ENCODE data around the gene ITPRIP.

ITPRIP gene

DNA sequence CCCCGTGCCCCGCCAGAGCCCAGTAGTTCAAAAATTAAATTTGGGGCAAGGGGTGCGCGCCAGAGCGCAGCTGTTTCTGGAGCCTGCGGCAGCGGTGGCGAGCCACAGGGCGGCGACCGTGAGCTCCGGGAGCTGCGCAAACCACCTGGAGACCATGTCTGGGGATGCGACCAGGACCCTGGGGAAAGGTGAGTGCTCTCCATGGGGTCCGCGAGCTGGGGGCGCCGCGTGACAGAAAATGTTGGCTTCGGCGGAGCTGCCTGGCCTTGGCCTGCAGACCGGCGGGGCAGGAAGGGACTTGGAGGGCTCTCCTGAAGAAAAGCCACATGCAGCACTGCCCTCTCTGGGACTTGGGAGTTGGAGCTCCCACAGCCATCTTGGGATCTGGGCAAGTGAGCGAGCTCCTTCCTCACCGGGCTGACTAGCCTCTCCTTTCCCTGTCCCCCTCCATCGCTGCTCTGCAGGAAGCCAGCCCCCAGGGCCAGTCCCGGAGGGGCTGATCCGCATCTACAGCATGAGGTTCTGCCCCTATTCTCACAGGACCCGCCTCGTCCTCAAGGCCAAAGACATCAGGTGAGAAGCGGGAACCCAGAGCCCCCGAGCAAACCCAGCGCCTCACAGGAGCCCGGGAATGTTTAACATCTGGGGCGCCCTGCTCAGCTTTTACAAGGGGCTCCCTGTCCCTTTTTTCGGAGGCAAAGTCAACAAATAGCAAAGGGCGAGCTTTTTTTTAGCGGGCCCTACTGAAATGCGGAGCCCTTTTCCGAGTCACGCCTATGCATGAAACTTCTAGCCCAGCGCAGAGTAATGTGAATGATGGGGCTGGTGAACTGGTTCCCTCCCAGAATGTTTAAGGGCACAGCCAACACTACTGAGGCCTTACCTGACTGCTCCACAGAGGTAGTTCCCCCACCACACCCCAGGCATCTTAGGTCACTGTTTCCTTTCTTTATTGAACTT lies 63.2 kb downstream of the ITPRIP start:
- peak; percentile 73 to 81 for ATAC-seq

DNA sequence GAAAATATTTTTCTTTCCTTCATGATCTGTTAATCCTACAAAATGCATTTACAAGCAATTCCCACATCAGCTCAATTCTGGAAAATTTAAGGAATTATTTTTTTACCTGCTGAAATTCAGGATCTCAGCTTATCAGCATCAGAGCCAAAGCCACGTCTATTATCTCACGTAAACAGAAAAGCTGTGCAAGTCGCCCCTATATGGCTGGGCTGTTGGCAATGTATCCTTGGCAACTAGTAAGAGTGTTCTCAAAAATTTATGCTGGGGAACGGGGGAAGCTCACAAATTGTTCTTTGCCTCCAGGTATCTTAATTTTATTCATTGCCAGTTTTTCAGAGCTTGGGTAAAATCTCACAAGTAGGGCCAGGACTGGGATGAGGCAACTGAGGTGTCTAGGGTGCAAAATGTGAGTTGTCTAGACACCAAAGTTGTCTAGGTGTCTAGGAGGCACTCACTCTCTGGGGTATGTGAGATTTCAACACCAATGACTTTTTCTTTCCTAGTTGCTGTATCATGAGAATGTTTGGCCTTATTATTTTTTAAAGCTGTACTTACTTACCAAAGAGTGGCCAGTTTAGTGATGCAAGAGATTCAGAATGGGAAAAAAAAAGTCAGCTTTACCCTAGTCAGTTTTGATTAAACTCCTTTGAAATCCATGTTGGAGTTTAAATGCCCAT lies 64.2 kb downstream of the ITPRIP start:
- no peak for ATAC-seq

DNA sequence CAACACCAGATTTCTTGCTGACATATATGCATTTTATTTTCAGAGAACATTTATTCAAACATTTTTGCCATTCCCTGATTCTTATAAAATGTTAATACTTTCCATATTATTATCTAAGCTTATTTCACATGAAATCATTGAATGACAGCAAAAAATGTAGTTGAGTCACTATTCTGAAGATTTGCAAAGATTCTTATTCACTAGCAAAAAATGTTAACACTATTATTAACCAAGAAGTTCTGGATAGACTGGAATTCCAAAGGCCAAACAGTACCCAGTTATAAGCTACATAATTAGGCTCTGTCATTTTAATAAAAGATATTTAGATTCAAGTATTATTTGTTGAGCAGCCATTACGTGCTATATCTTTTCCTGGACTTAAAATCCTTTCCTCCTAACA lies 65.0 kb downstream of the ITPRIP start:
- no peak for ATAC-seq

DNA sequence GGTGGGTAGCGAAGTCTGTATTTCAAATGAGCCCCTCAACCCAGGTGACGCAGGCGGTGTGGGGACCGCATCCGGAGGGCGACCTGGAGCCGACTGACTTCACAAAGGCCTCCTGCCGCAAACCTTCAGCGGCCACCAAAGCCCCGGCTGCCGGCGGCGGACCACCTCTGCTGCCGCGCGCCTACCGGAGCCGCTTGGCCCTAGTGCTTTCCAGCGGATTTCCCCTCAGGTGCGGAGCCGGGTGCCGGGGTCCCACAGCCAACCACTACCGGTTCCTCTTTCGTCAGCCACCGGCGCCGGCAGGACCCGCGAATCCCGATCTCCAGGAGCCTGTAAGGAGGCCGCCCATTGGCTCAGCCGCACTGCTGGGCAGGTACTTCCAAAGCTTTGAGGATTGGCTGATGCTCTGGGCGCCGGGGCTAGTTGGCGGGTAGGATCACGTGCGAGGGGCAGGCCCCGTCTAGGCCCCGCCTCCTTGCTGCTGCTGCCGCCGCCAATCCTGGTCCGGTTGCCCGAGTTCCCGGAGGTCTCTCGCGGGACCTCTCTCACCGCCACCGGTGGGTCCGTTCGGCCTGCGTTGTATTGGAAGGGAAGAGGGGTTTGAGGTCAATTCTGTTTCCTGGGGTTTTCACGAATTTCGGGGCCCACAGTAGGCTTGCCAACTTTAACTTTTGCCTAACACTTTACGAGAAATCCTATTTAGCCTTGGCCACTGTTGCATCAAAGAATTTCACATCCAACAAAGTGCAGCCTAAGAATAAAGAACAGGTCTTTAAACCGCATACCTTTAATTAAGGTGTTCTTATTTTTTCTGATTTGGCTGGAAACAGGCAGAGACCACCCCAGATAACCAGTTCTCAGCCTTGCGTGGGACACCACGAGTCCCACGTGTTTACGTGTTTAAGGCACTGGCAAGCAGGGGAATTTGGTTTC lies 69.3 kb downstream of the ITPRIP start, which contains the start of gene GSTO2:
Gene GSTO2, plus strand, starts transcription at position 472 of the 933 bp plus-strand sequence. CDS start 5,732 bp downstream, outside the sequence.
- peak; percentile 87 to 93 for ATAC-seq

DNA sequence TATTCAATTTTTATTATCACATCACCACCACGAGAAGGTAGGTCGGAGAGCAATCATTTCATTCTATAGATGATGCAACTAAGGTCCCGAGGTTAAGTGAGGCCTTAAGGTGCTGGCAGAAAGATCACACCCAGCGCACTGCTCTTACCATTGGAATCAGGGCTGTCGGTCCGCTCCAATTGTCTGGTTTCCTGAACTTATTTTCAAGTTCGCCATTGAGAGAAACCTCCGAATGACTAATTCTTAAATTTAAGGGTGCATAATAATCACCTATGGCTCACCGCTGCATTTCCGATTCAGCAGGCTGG lies 69.9 kb downstream of the ITPRIP start:
- ATAC-seq: no peak

DNA sequence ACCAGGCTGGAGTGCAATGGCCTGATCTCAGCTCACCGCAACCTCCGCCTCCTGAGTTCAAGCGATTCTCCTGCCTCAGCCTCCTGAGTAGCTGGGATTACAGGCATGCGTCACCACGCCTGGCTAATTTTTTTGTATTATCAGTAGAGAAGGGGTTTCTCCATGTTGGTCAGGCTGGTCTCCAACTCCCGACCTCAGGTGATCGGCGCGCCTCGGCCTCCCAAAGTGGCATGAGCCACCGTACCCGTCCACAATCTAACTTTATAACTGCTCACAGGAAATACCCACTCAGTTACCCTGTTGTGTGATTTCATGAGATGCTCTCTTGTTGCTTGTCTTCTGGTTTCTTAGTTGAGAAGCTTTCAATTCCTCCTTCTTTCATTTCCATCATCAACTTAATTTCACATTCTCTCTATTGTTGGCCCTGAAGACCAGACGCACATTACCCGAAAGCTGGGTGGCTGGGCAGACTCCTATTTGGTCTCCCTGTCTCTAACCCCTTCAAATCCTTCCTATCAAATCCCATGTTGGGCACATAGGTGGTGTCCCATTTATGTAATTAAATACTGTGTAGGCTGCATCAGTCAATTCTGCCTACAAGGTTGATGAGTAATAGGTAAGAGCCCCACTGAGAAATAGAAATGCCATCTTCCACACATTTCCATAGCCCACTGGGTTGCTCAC lies 70.4 kb downstream of the ITPRIP start:
- peak; percentile 35 to 47 for ATAC-seq

DNA sequence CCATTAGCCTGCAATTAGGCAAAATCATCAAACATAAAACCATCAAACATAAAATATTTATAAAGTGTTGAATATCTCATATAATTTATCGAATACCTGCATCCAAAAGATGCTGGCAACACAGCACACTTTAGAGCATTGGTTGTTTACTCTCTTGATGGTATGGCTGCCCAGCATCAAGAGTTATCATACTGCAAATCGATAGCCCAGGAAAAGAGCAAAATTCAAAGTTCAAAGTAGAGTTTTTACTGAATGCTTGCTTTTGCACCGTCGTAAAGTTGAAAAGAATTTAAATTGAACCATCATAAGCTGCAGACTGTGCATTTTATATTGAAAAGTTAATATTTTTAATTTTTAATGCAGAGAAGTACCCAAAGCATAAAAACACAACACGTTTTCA lies 73.5 kb downstream of the ITPRIP start:
- ATAC-seq: no peak

DNA sequence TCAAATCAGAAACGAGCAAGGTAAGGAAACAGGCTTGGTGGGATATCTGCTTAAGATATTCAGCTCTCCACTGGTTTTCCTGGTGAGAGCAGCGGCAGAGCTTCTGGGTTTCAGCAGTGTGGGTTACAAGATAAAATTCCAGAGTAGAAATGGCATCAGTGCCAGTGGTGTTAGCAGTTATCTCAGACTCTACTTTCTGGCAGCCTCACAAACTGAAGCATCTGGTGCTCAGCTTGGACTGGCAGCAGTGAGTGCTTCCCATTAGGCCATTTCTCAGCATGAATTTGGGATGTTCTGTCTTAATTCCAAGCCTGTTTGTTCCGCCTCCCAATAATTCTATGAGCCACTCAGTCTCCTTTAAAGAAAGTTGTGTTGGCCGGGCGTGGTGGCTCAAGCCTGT lies 76.2 kb downstream of the ITPRIP start:
- no peak for ATAC-seq

DNA sequence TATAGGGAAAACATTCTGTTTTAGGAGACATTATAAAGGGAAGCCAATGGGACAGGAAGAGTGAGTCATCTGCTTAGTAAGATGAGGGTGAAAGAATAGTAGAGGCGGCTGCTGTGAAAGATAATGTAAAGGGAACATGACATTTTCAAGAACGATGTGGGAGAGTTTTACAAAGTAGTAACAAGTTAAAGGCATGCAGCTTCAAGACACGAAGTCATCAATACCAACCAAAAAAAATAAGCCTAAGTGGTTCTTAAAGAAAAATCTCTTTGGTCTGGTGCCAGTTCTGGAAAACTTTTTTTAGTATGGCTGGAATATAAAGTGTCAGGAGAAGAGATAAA lies 77.5 kb downstream of the ITPRIP start:
- ATAC-seq: peak; percentile 76 to 78

DNA sequence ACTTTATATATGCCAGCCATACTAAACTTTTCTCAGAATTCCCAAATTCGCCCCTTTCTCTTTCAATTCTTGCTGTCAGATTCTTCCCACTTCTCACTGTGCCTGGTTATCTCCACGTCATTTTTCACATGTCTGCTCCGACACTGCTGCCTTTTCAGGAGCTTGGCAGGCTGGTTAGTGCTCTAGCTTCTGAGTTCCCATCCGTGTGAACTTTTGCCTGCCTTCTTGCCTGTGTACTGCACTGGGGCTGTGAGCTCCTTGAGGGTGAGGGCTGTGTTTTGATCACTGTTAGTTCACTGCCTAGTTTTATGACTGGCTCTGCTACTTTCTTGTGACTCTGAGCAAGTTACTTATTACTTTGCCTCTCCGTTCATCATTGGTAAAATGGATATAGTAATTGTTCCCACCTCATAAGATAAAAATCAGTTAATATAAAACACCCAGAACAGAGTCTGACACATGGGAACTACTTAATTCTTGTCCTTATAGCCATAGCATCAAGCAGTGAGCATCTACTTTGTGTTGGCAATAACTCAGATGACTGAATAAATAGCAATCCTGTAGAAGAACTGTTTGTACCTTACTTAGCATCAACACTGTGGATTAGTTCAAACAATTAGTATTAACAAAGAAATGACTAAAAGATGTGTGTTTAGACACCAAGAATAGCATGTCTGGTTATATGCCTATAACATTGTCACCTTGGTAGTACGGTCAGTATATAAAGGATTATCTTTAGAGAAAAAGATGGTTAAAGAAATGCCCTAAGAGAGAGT lies 78.1 kb downstream of the ITPRIP start:
- peak; percentile 30 to 41 for ATAC-seq

Measured in activated CD4-positive, CD25-positive, alpha-beta regulatory T cell treated with anti-CD3 and anti-CD28 coated beads, Interleukin-2, amount 50 U/mL, for 24 hours (primary cell).